ENCODE data around the gene CAPN1. TPM values are rescaled to one million over a fixed set of nuclear protein-coding genes. Genes with fewer than 3 reads are reported as not detected.
A peak's percentile ranks its signal among the peaks of the same experiment; 100 is the strongest.

Gene CAPN1
- total RNA-seq, 2 experiments from 2014 or later = 89.9 to 111 TPM

- Histone ChIP-seq H3K79me2 (ENCODE audit: insufficient read depth, low read depth, low read length) (no peaks in the 10 kb centered on the region), H3K27ac (ENCODE audit: low read depth, low read length, poor library complexity, severe bottlenecking) (no peak overlapping the region), H2AFZ (ENCODE audit: low read length) (no peak overlapping the region), H3K4me3 (ENCODE audit: low read depth, low read length, poor library complexity, severe bottlenecking) (no peak overlapping the region), H3K36me3 (ENCODE audit: insufficient read depth, low read length) (peaks cover 31% of the 10 kb centered on the region), H3K9me2 (ENCODE audit: insufficient read depth, low read length) (no peaks in the 10 kb centered on the region), H3K4me2 (ENCODE audit: low read length) (no peak overlapping the region), H3K9me3 (ENCODE audit: low read length) (no peaks in the 10 kb centered on the region), H4K20me1 (ENCODE audit: insufficient read depth, low read length) (no peaks in the 10 kb centered on the region), H3K4me1 (ENCODE audit: insufficient read depth, low read length, poor library complexity, severe bottlenecking) (no peaks in the 10 kb centered on the region)
- BruUV-seq (replicated peaks) = no TSS peak
- intact Hi-C loops (cut with micrococcal nuclease; ENCODE audit: unreplicated experiment) = loop anchor here (2.0 kb wide), 1 partner anchor 47 kb away; no protein-coding TSS in a partner anchor
- DNase-seq (ENCODE audit: low spot score) = no peak
- ChIA-PET POLR2A (no interaction called here), CTCF (ENCODE audit: unreplicated experiment) (no interaction called here)
- TF ChIP-seq, protein P1, sequence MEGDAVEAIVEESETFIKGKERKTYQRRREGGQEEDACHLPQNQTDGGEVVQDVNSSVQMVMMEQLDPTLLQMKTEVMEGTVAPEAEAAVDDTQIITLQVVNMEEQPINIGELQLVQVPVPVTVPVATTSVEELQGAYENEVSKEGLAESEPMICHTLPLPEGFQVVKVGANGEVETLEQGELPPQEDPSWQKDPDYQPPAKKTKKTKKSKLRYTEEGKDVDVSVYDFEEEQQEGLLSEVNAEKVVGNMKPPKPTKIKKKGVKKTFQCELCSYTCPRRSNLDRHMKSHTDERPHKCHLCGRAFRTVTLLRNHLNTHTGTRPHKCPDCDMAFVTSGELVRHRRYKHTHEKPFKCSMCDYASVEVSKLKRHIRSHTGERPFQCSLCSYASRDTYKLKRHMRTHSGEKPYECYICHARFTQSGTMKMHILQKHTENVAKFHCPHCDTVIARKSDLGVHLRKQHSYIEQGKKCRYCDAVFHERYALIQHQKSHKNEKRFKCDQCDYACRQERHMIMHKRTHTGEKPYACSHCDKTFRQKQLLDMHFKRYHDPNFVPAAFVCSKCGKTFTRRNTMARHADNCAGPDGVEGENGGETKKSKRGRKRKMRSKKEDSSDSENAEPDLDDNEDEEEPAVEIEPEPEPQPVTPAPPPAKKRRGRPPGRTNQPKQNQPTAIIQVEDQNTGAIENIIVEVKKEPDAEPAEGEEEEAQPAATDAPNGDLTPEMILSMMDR (conservative IDR thresholded peaks at IDR 0.05; ENCODE audit: low read length) = no peak
- no peak for TF ChIP-seq EZH2phosphoT487 (IDR thresholded peaks at IDR 0.05; ENCODE audit: borderline replicate concordance, low read depth, low read length)
Observed at GRCh38 chr11:65204143-65204542, 22.4 kb downstream of the CAPN1 start.

- no peak overlapping the region for H3K4me3 ChIP-seq (ENCODE audit: low read depth, low read length, poor library complexity, severe bottlenecking)
- ChIA-PET POLR2A (no interaction called here), CTCF (ENCODE audit: unreplicated experiment) (no interaction called here)
- H3K4me1 ChIP-seq (ENCODE audit: insufficient read depth, low read length, poor library complexity, severe bottlenecking) = no peaks in the 10 kb centered on the region
- no peak overlapping the region for H3K4me2 ChIP-seq (ENCODE audit: low read length)
- no TSS peak for BruUV-seq (replicated peaks)
- H3K79me2 ChIP-seq (ENCODE audit: insufficient read depth, low read depth, low read length) = no peaks in the 10 kb centered on the region
- H3K9me3 ChIP-seq (ENCODE audit: low read length) = no peaks in the 10 kb centered on the region
- intact Hi-C loops (cut with micrococcal nuclease; ENCODE audit: unreplicated experiment) = loop anchor here (2.0 kb wide), 1 partner anchor 46 kb away; no protein-coding TSS in a partner anchor
- no peak overlapping the region for H3K27ac ChIP-seq (ENCODE audit: low read depth, low read length, poor library complexity, severe bottlenecking)
- H3K9me2 ChIP-seq (ENCODE audit: insufficient read depth, low read length) = no peaks in the 10 kb centered on the region
- H4K20me1 ChIP-seq (ENCODE audit: insufficient read depth, low read length) = no peaks in the 10 kb centered on the region
- peaks cover 25% of the 10 kb centered on the region; the same call in 1 of the 2 replicates for H3K36me3 ChIP-seq (ENCODE audit: insufficient read depth, low read length)
- no peak overlapping the region for H2AFZ ChIP-seq (ENCODE audit: low read length)
- TF ChIP-seq, protein P1 (conservative IDR thresholded peaks at IDR 0.05; ENCODE audit: low read length) = peak; percentile 97
- TF ChIP-seq EZH2phosphoT487 (IDR thresholded peaks at IDR 0.05; ENCODE audit: borderline replicate concordance, low read depth, low read length) = no peak
- peak; percentile 48 for DNase-seq (ENCODE audit: low spot score)
Observed at GRCh38 chr11:65204646-65205601, 23.2 kb downstream of the CAPN1 start.

DNA sequence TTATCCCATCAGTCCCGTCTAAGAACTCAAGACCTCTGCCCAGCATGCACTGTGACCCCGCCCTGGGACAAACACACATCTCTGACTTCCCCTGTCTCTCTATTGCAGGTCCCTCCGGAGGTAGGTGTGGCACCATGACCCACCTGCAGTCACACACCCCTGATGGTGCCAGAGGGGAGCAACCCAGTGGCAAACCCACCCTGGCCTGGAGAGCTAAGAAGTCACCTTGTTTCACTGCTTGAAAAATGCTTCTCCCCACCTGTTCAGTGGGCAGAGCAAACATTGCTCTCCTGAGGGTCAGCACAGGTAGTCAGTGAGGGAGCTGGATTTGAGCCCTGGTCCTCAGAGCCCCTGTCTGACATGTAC lies 23.9 kb downstream of the CAPN1 start:
- ChIA-PET POLR2A (no interaction called here), CTCF (ENCODE audit: unreplicated experiment) (interaction anchor here (1.0 kb wide), 1 partner anchor 113 kb away, joined by 3 read pairs; no protein-coding TSS in a partner anchor)
- peaks cover 30% of the 10 kb centered on the region; the same call in 1 of the 2 replicates for H3K36me3 ChIP-seq (ENCODE audit: insufficient read depth, low read length)
- no peaks in the 10 kb centered on the region for H3K9me2 ChIP-seq (ENCODE audit: insufficient read depth, low read length)
- H3K4me3 ChIP-seq (ENCODE audit: low read depth, low read length, poor library complexity, severe bottlenecking) = no peak overlapping the region
- BruUV-seq (replicated peaks) = no TSS peak
- H3K4me2 ChIP-seq (ENCODE audit: low read length) = no peak overlapping the region
- H3K79me2 ChIP-seq (ENCODE audit: insufficient read depth, low read depth, low read length) = no peaks in the 10 kb centered on the region
- H4K20me1 ChIP-seq (ENCODE audit: insufficient read depth, low read length) = no peaks in the 10 kb centered on the region
- DNase-seq (ENCODE audit: low spot score) = no peak
- H3K4me1 ChIP-seq (ENCODE audit: insufficient read depth, low read length, poor library complexity, severe bottlenecking) = no peaks in the 10 kb centered on the region
- no peaks in the 10 kb centered on the region for H3K9me3 ChIP-seq (ENCODE audit: low read length)
- intact Hi-C loops (cut with micrococcal nuclease; ENCODE audit: unreplicated experiment) = loop anchor here (2.0 kb wide), 1 partner anchor 45 kb away; no protein-coding TSS in a partner anchor
- no peak overlapping the region for H3K27ac ChIP-seq (ENCODE audit: low read depth, low read length, poor library complexity, severe bottlenecking)
- TF ChIP-seq EZH2phosphoT487 (IDR thresholded peaks at IDR 0.05; ENCODE audit: borderline replicate concordance, low read depth, low read length) = no peak
- TF ChIP-seq, protein P1 (conservative IDR thresholded peaks at IDR 0.05; ENCODE audit: low read length) = no peak
- H2AFZ ChIP-seq (ENCODE audit: low read length) = no peak overlapping the region
